ENCODE measurements around the gene AKAP6.
A peak's percentile ranks its signal among the peaks of the same experiment; 100 is the strongest.
"Not testable (repeated sequence)": the region's sequence is repeated elsewhere in the genome, so short reads cannot be mapped to it uniquely, and the experiment has no call there.

AKAP6 gene

DNA sequence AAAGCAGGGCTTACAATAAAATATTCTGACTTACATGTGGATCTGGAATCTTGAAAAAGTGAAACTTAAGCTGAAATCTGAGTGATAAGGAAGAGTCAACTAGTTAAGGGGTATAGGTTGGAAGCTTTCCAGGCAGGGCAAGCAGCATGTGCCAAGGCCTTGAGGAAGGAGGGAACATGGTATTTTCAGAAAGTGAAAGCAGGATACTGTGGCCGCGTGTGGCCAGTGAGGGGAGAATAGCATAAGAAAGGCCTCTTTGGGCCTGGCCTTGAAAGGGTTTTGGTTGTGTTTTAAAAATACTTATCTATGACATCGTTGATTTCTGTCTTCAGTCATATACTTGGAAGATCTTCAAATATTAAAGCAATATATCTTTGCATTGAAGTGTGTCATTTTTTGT lies 213.4 kb downstream of the AKAP6 start:
- DNase-seq (ENCODE audit: low read depth): no peak

DNA sequence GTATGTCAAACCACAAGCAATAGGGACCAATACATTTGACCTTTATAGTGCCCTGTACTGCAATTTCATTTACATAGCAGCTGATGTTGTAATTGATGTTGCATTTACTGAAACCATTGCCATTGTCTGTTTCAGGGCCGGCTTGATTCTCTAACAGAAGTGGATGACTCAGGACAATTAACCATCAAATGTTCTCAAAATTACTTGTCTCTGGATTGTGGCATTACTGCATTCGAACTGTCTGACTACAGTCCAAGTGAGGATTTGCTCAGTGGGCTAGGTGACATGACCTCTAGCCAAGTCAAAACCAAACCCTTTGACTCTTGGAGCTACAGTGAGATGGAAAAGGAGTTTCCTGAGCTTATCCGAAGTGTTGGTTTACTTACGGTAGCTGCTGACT lies 216.0 kb downstream of the AKAP6 start:
- no peak for DNase-seq (ENCODE audit: low read depth)

DNA sequence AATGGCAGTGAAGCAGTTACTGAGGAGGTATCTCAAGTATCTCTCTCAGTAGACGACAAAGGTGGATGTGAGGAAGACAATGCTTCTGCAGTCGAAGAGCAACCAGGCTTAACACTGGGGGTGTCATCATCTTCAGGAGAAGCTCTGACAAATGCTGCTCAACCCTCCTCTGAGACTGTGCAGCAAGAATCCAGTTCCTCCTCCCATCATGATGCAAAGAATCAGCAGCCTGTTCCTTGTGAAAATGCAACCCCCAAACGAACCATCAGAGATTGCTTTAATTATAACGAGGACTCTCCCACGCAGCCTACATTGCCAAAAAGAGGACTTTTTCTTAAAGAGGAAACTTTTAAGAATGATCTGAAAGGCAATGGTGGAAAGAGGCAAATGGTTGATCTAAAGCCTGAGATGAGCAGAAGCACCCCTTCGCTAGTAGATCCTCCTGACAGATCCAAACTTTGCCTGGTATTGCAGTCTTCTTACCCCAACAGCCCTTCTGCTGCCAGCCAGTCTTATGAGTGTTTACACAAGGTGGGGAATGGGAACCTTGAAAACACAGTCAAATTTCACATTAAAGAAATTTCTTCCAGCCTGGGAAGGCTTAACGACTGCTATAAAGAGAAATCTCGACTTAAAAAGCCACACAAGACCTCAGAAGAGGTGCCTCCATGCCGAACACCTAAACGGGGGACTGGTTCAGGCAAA lies 216.6 kb downstream of the AKAP6 start:
- DNase-seq (ENCODE audit: low read depth): no peak

DNA sequence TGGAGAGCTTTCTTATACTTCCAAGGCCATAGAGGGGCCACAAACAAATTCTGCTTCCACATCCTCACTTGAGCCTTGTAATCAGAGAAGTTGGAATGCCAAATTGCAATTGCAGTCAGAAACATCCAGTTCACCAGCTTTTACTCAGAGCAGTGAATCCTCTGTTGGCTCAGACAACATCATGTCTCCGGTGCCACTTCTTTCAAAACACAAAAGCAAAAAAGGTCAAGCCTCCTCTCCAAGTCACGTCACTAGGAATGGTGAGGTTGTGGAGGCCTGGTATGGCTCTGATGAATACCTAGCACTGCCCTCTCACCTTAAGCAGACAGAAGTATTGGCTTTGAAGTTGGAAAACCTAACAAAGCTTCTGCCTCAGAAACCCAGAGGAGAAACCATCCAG lies 217.1 kb downstream of the AKAP6 start:
- no peak for DNase-seq (ENCODE audit: low read depth)

DNA sequence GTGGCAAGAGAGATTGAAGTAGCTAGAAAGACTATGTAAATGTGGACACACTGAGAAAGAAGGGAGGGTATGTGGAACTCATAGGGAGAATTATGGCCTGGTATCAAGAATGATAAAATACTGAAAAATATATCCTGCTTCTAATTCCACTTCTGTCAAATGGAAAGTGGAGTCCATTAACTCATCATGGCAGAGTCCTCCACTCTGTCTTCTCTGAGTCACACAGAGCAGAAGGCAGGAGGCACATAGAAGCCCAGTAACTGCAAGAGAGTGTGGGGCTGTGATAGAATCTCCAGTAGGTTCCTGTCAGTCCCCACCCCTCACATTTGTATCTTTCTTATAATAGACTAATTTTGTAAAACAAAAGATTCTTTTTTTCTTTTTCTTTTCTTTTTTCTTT lies 223.7 kb downstream of the AKAP6 start:
- DNase-seq (ENCODE audit: low read depth): no peak

DNA sequence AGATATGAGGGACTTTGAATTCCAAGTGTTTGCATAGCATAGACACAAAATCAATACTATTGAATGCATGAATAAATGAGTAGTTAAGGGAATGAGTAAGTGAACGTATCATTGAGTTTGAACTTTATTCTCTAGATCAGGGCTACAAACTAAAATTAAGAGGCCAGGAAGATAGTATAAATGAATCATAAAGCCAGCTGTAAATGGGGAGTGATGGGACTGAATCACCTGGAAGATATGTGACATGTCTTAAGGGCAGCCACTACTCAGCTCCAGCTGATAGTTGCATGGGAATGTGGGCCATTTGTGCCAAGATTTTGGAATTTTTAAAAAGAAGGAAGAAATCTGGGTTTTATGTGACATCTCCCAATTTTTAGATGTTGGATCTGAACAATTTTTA lies 229.9 kb downstream of the AKAP6 start:
- DNase-seq (ENCODE audit: low read depth): no peak

DNA sequence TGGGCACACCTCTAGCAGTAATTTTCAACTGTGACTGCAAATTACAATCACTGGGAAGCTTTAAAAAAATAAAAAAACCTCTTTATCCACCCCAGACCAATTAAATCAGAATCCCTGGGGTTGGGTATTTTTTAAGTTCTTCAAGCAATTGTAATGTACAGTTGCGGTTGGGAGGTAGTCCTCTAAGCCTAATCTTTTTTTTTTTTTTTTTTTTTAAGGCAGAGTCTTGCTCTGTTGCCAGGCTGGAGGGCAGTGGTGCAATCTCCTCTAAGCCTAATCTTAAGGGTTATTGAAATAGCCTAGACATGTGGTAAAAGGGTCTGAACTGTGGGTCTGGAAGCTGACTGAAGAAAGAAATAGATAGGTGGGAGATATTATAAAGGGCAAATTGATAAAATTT lies 230.5 kb downstream of the AKAP6 start:
- DNase-seq (ENCODE audit: low read depth): no peak

DNA sequence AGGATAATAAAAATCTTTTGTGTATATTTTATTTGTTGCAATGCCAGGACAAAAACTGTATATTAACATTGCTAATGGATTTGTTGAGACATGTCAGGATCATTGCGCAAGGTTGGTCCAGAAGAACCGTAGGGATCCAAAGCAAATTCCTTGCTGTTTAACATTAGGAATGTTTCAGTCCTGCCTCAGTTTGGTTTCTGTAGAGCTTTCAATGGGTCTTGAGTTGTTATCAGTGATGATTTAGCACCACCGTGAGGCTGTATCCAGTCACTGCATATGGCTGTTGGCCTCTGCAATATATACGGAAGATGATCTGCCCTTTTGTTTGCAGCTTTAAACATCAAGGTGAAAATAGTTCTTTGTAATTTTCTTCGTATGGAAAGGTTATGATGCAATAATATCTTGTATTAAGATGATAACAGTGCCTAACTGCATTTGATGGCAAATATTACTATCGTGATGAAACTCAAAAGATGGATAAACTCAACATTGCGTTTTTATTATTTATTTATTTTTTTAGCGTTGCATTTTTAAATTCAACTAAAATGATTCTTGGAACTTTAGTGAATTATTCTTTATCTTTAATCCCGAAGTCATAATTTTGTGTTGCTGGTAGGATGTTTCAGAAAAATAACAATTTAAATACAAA lies 231.2 kb downstream of the AKAP6 start:
- DNase-seq (ENCODE audit: low read depth): peak; percentile 69

DNA sequence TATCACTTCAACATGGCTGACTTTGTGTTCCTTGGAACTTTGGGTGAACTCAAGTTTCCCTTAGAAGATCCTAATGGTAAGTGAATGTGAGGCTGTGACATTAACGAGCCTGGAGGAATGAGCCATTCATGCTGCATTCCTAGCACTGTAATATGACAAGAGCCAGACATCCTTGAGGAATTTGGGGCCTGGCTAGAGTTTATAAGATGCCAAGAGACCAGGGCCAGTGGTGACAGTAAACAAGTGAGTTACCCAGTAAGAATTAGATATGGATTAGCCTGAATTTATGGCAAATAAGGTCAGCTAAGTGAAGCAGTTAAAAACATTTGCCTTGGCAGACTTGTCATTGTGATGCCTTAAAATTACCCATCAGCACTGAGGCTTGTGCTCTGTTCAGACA lies 232.4 kb downstream of the AKAP6 start:
- DNase-seq (ENCODE audit: low read depth): peak; percentile 29

DNA sequence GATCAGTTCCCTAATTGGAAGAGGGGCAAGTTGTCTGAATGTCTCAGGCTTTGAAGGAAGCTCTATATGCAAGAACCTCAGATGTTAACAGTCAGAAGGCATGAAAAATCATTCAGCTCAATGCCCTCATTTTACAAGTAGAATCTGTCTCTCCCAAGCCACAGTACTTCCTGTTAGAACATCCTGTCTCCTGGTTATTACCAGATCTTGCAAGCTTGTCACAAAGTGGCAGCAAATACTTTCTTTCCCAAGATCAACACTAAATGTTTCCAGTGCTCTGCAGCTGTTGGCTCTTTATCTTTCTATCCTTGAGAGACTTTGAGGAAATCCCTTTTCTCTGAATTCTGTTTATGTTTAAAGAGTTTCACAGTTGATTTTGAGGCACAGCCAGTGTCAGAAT lies 235.5 kb downstream of the AKAP6 start:
- no peak for DNase-seq (ENCODE audit: low read depth)

DNA sequence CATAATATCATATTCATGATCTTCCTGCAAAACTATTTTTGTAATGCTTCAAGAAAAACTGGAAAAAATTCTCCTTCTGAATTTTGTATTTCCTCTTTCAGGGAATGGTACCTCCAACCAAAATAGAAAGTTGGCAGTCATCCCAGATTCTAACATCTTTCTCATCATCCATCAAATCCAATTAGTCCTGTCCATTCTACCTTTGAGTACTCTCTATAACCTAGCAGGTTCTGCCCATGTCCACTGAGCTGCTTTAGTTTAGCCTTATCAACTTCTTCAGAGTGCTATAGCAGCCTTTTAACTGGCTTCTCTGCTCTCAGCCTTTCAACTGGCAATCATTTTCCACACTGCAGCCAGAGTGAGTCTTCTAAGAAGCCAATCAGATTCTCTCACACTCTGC lies 236.2 kb downstream of the AKAP6 start:
- DNase-seq (ENCODE audit: low read depth): no peak

DNA sequence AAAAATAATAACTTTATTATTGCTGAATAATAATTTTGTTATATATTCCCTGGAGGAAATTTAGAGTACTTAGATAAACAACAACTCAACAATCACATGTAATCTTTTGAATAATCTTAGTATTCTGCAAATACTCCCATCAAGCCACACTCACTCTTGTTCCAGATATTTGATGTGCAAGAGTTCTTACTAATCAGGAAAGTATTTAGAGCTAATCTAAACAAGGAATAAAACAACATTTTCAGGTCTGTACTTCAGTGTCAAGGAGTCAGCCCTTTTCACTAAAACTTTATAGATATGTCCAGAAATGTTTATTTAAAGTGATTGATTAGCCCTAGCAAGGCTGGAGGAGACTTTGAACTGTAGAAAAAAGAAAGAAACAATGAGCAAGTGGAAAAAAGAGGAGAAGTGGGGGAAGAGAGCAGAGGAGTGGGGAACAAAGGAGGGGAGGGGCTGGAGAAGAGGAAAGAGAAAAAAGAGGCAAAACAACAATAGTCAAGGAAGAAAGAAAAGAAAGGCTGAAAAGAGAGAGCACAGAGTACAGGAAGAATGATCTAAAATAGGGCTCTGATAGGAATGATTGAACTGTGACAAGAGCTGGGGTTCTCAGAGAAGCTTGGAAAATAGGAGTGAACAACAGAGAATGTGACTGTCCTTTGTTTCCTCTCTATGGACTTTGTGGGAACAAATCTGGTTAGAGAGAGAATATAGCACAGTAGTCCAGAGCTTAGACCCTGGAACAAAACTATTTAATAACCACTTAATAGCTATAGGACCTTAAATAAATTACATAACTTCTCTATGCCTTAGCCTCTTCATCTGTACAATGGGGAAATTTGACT lies 238.7 kb downstream of the AKAP6 start:
- peak; percentile 23 for DNase-seq (ENCODE audit: low read depth)

DNA sequence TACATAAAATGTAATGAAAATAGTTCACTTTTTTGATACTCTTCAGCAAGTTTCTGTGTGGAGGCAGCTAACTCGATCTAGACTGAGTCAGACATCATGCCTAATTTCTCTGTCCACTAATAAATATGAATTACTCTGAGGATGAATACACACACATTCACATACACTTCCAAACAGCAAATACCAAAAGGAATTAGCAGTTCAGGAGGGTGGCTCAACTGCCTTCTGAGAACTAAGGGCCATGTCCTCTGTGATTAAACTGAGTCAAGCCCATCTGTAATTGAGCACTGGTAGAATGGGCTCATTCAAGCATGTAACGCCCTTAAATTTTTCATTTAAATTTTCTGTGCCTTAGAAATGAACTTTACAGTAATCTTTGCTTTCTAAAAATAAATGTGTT lies 242.5 kb downstream of the AKAP6 start:
- no peak for DNase-seq (ENCODE audit: low read depth)

DNA sequence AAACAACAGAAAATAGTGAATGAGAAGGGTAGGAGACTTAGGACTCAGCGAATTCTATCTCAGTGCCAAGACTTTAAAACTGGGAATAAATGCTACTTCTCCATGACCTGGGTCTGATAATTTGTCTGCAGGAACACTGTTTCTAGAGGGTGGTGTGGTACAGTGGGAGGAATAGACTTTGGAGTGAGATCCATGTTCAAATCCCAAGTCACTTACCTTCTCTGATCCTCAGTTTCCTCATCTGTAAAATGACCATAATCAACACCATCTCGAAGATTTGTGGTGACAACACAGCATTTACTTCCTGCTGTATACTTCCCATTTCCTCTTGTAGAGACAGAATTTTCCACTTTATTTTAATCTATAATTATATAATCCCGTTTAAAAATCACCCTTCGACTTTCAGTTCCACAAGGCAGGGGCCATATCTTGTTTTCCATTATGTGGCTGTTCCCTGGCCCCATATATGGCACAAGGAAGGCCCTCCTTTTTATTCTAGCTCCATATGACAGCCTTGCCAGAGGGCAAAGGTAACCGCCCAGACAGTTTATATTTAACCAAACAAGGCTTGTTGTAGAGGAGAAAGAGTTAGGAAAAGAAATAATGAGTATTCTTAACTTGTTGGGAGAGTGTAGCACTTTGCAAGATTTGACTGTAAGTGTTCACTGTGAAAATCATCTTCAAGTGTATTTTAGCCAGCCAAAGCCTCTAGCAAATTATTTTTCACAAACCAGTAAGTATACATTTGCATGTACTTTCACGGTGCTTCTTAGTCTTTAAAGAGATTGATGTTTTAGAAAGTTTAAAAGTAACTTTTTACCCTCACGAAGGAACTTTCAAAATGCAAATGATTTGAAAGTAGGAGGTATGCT lies 243.1 kb downstream of the AKAP6 start:
- no peak for DNase-seq (ENCODE audit: low read depth)

DNA sequence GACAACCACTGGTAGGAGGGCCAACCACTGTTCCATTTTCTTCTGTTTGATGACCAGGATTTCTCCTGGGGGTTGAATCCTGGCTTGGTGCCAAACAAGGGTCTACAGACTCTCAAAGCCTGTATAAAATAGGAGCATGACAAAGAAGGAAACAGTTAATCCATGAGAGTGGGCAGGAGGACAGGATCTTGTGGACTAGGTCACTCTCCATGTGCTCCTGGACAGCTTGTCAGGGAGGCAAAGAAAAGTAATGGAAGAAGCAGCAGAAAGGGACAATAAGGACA lies 243.7 kb downstream of the AKAP6 start:
- no peak for DNase-seq (ENCODE audit: low read depth)

DNA sequence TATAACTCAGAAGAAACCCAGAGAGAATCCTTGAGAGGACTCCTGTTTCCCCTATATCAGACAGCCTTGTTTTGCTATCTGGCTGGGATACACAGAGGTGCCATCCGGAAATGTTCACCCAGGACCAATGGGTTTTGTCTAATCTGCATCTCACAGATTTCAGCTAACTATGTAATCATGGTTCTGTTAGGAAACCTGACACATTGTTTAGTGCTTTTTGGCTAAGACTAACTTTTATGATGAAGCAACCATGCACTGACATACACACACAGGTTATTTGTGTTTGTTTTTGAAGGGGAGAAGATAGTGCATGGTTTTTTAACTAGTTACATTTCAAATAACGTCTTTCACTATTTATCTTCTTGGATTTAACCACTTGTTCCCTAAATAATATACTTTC lies 245.2 kb downstream of the AKAP6 start:
- no peak for DNase-seq (ENCODE audit: low read depth)

DNA sequence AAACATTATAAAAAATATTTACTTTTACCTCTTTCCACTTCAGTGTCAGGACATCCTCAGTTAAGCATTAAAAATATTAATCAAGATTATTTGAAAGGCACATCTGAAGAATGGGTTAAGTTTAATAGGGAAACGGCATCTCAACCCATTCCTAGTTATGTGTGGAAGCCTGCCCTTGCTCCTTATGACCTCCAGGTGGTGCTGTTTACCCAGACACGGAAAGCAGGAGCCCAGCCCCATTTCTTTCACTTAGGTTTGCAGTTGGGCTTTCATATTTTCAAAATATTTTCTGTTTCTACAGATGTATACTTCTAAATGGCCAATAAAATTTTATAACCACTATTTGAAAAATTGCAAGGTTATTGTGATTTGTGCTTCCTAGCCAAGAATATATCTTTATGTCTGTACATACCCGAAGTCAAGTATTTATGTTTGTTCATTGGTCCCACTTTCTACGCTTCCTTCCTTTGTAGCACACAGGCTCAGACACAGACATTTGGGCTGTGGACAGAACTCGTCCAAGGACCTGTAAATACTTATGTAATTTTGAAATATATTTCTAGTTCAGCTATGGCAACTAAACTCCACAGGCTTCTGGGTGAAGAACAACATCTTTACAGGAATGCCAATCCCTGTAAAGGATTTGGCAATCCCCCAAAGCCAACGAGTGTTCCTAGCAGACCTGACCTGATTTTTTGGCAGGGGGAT lies 247.1 kb downstream of the AKAP6 start:
- DNase-seq (ENCODE audit: low read depth): peak; percentile 70

DNA sequence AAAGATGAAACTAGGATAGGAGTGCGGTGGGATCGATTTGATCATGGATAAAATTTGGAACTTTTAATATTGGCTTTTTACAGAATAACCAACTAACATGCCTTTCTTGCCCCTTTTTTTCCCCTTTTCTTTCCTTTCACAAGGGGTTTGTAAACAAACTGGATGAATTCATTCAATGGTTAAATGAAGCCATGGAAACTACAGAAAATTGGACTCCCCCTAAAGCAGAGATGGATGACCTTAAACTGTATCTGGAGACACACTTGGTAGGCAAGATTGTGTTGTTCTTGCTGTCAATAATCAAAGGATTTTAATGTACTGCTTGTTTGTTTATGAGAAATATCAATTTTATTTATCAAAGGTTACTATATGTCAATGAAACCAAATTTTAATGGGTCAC lies 247.9 kb downstream of the AKAP6 start:
- no peak for DNase-seq (ENCODE audit: low read depth)

DNA sequence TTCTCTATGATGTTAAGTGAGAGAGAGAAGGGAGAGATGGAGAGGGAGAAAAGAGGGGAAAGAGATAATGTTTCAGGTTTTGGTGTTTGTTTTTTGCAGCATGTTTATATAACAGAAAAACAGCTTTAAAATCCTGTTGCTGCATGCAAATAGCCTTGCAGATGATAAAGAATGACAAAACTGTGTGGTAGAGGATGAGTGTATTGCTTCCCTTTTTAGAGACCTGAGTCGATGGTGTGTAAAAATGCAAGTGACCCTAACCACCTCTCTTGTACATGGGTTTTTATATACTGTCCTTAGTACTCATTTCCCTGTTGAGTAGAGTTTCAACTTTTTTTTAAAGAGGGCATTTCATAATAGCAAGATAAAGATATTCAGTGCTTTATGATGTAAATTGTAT lies 249.1 kb downstream of the AKAP6 start:
- no peak for DNase-seq (ENCODE audit: low read depth)

DNA sequence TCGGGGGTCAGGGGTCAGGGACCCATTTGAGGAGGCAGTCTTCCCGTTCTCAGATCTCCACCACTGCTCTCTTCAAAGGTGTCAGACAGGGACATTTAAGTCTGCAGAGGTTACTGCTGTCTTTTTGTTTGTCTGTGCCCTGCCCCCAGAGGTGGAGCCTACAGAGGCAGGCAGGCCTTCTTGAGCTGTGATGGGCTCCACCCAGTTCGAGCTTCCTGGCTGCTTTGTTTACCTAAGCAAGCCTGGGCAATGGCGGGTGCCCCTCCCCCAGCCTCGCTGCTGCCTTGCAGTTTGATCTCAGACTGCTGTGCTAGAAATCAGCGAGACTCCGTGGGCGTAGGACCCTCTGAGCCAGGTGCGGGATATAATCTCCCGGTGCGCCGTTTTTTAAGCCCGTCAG lies 254.3 kb downstream of the AKAP6 start:
- not testable (repeated sequence) for DNase-seq (ENCODE audit: low read depth)

DNA sequence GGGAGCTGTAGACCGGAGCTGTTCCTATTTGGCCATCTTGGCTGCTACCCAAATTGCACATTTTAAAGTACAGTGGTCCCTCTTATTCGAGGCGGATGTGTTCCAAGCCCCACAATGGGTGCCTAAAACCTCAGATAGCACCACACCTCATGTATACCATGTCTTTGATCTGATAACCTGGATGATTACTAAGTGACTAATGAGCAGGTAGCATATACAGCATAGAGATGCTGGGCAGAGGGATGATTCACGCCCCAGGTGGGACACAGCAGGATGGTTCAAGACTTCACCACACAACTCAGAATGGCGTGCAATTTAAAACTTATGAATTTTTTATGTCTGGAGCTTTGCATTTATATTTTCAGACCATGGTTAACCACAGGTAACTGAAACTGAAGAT lies 255.0 kb downstream of the AKAP6 start:
- DNase-seq (ENCODE audit: low read depth): no peak

DNA sequence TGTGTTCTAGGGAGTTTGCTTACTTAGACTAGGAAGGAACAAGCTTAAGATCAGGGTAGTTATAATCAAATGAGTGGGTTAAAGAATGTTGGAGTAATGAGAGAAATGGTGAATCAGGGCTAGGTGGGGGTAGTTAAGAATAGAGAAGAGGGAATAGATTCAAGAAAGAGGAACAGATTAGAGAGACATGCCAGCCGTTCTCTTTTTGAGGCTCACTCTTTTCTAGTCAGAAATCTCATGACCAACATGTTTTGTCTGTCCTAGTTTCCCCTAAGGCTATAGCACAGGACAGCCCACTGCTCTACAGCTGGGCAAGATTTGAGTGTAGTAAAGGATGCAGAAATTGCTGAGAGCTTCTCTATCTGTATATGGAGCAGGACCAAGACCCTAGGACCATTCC lies 258.4 kb downstream of the AKAP6 start:
- no peak for DNase-seq (ENCODE audit: low read depth)

Data from ELR (cell line).